Measurements from ENCODE around the gene DAGLB.
"Not testable (repeated sequence)": the region's sequence is repeated elsewhere in the genome, so short reads cannot be mapped to it uniquely, and the experiment has no call there.

The DAGLB gene

DNA sequence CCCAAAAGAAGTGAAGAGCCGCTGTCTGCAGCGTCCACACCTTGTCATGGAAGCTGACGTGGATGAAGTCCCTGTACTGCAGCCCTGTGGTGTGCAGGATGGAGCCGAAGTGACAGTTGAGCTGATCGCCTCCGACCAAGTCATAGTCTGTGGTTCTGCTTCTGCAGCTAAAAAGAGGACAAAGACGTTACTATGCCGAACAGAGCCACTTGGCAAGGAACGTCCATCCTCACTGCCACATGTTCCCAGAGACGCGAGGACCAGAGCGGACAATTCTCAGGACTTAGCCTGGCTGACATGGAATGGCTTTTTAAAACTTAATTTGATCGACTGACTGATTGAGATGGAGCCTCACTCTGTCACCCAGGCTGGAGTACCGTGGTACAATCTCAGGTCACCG, 21.8 kb downstream of the DAGLB start:
- DNase-seq, result no peak

DNA sequence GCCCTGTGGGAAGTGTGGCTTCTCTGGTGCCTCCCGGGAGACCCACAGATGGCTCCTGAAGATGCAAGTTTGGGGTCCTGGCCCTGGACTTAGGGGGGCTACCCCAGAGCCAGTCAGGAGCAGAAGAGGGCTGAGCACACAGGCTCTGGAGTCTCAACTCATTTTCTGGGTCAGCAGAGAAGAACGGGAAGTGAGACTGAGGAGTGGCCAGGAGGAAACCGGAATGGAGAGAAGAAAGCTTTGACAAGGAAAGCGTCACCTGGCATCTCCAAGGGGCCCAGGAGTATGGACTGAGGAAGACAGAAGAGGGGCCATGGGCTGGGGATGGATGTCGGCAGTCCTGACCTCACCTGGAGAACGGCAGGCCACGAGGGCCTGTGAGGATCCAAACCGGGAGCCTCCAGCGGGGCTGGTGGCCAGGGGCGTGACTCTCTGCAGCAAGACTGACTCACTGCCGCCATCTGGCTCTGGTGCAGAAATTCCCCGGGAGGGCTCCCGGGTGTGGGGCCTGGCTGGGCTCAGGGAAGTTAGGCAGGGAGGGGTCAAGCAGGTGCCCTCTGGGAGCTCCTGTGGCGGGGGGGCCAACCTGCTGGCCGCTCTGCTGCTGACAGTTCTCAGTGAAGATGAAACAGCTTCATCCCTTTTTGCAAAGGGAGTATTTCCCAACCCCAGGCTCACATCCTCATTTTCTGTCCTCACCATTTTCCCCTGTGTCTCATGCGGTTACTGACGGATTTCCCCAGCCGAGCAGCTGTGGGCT, 23.6 kb downstream of the DAGLB start:
- no peak for DNase-seq

DNA sequence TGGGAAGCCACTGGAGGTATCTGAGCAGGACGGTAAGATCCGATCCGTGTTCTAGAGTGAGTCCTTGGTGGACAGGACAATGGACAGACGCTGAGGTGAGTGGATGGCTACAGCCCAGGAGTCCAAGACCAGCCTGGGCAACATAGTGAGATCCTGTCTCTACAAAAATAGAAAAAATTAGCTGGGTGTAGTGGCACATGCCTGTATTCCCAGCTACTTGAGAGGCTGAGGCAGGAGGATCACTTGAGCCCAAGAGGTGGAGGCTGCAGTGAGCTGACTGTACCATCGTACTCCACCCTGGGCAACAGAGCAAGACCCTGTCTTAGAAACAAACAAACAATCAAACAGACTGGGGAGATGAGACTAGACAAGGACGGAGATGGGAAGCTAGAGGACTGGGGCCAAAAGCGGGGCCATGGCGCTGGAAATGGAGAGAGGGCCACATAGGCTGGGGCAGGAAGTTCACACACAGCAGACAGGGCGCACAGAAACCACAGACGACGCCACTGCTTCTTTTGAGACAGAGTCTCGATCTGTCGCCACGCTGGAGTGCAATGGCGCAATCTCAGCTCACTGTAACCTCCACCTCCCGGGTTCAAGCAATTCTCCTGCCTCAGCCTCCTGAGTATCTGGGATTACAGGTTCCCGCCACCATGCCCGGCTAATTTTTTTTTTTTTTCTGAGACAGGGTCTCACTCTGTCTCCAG, 24.7 kb downstream of the DAGLB start:
- DNase-seq, result no peak

DNA sequence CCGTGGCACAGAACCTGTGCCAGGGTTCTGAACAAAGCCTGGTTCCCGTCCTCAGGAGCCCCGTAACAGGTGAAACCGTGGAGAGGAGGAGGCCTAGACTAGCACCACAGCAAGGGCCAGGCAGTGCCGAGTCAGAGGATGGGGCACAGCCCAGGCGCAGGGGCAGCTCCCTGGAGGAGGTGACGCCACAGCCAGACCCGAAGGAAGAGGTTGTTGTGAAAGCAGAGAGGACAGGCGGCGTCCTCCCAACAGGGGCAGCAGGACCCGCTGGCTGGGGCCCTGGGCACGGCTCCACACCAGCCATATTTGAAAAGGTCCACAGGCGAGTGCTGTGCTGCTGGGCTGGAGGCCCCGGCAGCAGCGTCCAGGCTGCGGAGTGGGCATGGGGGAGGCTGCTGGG, 25.7 kb downstream of the DAGLB start:
- no peak for DNase-seq

DNA sequence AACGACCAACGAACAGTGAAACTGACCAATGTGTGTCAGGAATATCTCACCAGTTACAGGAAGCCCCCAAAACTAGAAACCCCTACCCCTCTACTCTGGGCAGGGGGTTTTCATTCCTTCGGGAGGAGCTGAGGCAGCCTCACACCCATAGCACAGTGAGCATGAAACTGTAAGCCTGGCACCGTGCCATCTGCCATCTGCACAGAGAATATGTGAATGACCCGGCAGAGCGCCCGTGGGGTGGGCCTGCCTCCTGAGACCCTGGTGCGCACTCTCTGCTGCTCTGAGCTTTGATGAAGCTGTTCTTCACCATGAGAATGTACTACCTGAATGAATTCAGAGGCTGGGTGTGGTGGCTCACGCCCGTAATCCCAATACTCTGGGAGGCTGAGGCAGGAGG, 27.1 kb downstream of the DAGLB start:
- no peak for DNase-seq

DNA sequence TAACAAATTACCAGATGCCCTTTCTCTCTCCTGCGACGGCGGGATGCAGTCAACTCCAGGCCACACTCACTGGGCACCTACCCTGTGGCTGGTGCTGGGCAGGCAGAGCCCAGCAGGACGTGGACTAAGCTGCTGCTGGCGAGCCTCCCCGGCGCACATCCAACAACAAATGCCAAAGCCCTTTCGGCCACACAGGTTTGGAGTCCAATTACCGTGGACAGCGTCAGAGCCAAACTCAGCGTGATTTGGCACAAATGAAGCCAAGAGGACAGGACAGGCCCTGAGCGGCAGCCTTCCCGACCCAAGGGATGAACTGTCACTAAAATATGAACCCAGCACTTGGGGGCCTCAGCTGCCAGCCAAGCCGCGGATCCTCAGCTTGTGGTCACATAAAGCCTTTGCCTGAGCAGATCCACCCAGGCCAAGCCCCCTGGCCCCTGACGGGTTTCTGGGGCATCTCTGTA, 28.4 kb downstream of the DAGLB start:
- DNase-seq, result no peak

DNA sequence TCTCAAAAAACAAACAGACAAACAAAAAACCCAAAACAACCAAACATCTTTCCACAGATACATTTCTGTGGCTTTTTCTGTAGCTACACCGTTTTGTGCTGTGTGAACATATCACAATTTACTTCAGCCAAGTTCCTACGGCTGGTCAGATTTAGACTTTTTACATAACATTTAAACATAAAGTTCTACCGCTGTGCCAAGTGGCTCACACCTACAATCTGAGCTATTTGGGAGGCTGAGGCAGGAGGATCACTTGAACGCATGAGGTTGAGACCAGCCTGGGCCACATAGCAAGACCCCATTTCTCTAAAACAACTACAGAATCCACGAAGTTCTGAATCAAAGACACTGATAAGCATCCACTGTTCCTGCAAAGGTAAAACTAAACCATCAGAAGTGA, 30.3 kb downstream of the DAGLB start:
- DNase-seq, result no peak

DNA sequence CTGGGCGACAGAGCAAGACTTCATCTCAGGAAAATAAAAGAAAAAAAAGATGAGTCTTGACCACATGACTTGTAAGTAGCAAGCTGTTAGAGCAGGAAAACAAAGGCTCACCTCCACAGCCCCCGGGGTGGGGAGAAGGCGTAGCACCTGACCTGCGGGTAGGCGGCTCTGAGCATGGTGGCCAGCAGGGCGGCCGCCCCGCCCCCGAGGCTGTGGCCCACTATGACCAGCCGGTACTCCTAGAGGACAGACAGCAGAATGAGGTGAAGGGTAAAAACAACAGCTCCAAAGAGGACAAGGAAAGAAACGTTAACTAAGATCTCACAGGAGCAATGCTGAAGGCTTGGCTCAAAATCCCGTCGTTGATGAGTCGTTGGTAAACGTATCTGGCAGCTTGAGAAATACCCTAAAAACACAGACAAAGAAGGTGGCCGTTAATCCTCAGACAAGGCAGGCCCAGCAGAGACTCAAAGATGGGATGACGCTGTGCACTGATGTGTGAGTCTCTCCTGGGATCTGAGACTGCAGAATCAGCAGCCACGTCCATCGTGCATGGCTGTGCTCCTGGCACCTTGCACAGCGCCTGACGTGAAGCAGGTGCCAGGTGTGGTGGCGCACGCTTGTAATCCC, 31.1 kb downstream of the DAGLB start:
- no peak for DNase-seq

DNA sequence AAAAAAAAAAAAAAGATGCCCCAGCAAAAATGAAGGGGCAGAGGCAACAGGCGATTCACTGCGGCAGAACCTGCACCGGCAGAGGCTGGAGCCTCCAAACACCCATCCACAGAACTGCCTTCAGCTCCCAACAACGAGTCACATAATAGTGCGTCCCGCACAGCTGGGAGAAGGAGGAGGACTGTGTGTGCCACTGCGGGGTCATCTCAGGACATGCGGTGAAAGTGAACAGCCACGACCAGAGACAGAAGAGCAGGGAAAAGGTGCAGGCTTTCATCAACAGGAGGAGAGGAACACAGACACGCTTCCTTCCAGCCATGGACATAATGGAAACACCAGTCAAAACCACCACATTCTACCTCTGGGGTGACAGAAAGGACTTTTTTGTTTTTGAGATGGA, 34.1 kb downstream of the DAGLB start:
- DNase-seq, result no peak

DNA sequence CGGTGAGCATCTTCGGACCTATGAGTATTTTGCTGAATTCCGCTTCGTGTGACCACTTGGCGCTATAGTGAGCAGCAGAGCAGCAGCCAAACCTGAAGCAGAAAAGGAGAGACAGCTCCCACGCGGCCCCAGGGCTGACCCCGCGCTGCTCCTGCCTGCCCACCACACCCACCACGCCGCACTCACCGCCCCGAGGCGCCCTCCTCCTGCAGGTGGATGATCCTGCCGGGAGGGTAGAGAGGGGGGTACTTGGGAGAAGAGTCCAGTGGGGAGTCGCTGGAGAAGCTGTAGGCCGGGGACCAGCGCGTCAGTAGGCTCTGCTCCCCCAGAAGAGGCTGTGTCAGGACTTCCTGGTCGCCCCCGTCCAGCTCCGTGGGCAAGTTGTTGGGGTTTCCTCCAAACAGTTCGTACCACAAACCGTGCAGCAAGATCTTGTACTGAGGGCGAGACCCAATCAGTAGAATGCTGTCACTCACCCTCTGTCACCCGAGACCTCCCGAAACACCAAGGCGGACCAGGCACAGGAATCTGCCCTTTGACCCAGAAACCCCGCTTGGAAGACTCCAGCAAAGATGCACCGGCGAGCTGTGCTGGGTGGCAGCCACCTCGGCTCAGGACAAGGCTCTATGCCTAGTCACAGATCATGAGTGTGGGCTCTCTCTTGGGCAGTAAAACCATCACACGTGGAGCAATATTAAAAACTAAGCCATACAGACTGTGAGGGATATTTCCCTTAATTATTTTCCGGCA, 37.6 kb downstream of the DAGLB start:
- no peak for DNase-seq

DNA sequence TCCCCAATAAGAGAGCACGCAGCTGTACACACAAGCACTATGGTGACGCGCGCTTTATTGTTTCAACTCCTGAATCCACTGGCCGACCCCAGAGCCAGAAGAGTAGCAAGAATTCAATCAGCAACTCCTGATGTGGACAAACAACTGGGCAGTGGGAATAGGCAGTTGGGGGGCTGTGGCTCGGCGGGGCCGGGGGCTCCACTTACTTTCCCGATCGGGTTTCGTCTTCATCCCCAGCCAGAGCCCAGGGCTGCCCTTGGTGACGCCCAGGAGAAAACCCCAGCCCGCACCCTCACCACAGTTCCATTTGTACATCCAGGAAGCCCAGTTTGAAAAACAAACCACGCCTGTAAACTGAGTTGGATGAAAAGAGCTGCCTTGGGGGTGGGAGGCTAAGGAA, 38.7 kb downstream of the DAGLB start:
- DNase-seq, result no peak

DNA sequence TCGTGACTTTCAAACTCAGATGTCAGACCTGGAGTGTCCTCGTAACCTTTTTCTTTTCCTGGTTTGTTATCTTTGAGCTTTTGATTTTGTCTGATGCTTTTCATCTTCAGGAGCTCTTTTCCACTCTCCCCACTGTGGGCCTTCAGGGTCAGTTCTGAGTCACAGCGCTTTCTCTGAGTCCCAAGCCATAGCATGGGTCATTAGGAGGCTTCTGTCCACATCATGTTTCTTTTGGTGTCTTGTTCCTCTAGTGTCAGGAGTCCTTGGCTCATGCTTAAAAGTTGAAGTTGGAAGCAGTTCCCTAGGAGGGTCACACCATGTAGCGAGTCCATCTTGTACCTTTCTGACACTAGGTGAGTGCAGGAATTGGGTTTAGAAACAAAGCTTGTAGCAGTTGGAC, 40.3 kb downstream of the DAGLB start:
- no peak for DNase-seq

DNA sequence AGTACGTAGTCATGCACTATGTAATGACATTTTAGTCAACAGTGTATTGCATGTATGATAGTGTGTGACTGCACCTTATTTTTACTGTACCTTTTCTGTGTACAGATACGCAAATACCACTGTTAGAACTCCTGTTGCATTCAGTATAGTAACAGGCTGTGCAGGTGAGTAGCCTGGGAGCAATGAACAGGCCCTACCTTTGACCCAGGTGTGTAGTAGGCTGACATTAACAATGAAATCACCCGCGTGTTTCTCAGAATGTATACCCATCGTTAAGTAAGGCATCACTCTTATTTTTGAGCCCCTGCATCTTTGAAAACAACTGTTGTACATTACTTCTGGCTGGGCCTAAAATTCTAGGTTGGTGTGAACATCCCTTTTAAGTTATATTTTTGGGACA, 41.6 kb downstream of the DAGLB start:
- DNase-seq, result no peak

DNA sequence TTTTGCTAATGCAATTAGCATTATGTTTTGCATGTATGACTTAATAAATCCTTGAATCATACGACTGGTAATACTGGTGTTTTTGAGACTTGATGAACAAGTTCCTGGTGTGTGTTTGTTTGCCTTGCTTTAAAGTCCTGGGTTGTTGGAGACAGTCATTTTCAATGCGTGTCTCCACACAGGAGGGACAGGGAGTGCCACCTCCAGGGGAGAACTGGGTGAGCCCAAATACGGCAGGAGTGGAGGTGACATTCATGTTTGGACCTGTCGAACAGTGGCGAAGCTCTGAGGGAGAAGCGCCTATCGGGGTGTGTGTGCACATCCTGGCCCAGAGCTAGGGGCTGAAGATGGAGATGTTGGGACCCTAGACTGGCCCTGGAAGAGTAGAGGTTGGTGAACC, 43.8 kb downstream of the DAGLB start:
- no peak for DNase-seq

DNA sequence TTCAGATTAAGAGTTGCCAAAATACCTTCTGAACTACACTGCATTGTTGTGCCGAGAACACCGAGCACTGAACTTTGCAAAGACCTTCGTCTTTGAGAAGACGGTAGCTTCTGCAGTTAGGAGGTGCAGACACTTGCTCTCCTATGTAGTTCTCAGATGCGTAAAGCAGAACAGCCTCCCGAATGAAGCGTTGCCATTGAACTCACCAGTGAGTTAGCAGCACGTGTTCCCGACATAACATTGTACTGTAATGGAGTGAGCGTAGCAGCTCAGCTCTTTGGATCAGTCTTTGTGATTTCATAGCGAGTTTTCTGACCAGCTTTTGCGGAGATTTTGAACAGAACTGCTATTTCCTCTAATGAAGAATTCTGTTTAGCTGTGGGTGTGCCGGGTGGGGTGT, 45.0 kb downstream of the DAGLB start:
- no peak for DNase-seq

DNA sequence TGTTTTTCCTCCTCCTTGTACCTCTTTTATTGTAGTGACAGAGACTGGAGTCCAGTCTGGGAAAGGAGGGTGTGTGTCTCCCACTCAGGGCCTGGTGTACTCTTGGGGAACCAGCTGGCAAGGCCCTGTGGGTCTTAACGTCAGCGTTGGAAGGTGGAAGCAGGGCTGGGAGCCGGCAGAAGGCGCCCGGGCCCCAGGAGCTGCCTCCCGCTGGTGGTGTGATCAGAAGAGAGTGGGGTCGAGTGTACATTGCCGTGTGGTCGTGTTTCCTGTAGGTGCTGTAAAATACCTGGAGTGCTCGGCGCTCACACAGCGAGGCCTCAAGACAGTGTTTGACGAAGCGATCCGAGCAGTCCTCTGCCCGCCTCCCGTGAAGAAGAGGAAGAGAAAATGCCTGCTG, 45.7 kb downstream of the DAGLB start:
- no peak for DNase-seq

DNA sequence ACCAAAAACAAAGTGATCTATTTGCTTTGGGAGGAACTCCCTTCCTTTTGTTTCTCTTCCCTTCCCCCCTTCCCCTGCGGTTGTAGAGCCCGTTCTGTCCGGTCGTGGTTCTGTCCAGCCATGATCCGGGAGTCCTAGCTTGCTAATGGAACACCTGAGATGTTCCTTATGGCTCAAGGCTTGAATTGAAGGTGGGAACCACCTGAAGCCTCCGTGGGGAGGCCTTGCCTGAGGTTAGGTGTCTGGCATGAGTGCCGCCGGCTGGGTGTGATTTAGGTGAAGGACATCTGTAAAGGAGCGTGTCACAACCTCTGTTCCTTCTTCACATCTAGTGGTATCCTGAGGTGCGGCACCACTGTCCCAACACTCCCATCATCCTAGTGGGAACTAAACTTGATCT, 46.2 kb downstream of the DAGLB start:
- DNase-seq, result no peak

DNA sequence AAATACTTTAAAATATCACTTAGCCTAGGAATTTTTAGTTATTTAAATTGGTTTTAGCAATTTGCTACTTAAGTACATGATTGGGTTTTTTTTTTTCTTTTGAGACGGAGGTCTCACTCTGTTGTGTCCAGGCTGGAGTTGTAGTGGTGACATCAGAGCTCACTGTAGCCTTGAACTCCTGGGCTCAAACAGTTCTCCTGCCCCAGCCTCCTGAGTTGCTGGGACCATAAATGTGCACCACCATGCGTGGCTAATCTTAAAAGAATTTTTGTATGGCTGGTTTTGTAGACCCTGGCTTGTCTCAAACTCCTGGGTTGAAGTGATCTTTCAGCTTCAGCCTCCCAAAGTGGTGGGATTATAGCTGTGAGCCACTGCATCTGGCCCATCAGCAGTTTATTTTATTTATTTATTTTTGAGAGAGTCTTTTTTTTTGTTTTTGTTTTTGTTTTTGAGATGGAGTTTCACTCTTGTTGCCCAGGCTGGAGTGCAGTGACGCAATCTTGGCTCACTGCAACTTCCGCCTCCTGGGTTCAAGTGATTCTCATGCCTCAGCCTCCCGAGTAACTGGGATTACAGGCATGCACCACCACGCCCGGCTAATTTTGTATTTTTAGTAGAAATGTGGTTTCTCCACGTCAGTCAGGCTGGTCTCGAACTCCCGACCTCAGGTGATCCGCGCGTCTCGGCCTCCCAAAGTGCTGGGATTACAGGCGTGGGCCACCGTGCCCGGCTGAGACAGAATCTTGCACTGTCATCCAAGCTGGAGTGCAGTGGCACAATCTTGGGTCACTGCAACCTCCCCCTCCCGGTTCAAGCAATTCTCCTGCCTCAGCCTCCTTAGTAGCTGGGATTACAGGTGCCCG, 47.3 kb downstream of the DAGLB start:
- not testable (repeated sequence) for DNase-seq

DNA sequence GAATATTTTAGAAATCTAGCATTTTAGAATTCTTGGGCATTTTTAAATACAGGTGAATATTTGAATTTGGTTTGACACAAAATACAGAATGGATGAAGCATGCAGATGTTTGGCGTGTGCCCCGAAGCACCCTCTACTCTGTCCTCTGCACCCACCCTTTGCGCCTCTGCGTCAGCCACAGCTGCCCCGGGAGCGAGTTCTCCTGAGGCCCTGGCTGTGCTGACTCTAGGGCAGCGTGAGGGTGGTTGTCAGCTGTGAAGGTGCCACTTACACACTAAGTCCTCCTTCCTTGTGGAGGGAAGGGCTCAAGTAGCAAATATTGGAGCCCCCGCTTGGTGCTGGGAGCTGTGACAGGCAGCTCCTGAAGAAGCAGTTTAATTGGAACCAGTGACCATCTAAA, 48.4 kb downstream of the DAGLB start:
- DNase-seq, result no peak

DNA sequence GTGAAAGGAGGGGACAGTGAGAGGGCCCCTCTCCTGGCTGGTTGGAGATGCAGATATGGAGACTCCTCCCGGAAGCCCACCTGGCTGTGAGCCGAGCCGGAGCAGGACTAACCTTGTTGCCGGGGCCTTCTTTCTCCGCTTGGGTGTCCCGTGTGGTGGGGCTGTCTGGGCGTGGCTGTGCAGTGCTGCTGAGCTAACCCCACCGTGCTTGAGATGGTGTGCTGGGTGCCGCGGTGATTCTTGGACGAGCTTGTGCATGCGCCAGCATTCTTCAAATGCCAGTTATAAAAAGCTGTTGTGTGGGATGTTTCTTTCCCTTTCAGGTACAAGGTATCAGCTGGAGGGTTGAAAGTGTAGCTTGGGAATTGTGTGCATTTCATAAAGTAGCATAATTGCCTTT, 48.8 kb downstream of the DAGLB start:
- DNase-seq, result no peak

DNA sequence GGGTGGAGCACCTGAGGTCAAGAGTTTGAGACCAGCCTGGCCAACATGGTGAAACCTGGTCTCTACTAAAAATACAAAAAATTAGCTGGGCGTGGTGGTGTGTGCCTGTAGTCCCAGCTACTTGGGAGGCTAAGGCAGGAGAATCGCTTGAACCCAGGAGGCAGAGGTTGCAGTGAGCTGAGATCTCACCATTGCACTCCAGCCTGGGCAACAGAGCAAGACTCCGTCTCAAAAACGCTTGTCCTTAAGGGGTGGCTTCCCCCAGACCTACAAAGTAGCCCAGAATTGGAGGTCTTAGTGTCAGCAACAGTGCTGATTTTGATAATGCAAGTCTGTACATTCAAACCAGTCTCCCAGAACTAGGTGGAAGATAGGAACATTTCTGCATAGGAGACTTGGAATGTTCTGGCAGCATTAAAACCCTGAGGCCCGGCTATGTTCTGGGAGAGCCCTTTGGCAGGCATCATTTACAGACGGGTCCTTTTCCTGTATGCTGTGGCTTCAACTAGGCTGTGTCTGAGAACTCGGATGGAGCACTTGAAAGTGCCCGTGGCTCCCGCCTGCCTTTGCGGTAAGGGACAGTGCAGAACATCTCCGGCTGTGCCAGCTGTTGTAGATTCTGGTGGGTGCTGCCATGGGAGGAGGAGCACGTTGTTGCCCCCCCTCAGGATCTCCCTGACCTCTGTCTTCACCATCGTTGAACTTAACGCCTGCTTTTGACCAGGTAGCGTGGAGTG, 49.8 kb downstream of the DAGLB start:
- DNase-seq, result not testable (repeated sequence)
